ENCODE data around the gene HDAC4.

HDAC4 gene

DNA sequence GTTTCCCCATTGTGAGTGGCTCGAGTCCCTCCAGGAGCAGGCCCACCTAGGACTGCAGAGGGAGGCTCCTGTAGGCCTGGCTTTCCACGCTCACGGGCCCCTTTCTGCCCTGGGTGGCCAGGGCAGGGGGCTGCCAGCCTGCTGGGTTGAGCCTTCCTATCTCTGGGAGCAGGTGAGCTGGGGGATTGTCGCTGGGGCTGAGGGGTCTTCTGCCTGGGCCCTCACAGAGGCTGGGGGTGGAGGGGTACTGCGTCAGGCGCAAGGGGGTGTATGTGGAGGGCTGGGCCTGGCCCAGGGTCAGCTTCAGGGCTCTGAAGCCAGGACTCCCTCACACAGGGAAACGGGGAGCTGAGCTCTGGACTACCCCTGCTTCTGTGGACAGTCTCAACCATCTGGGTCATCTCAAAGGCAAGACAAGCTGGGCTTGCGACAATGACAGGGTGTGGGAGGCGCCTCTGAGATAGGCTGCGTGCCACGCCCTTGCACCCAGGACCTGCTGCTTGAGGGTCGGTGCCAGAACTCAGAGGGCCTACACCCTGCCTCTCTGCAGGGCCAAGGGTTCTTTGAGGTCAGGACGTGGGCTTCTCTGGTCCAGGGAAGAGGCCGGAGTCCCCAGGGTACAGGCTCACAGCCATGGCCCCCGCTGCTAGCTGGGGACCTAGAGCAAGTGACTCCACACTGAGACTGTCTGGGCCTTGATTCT is 346.9 kb downstream of the HDAC4 start:
- Histone ChIP-seq H3K4me3 (ENCODE audit: insufficient read depth, low read depth, low read length, poor library complexity, severe bottlenecking) (no peak overlapping the region), H3K27ac (ENCODE audit: insufficient read depth, low read length, poor library complexity, severe bottlenecking) (no peak overlapping the region), H3K36me3 (ENCODE audit: control insufficient read depth, insufficient read depth, low read length) (peaks cover 45% of the 10 kb centered on the region), H3K27me3 (replicated peaks; ENCODE audit: control insufficient read depth, insufficient read depth, low read length, poor library complexity, severe bottlenecking) (no peaks in the 10 kb centered on the region), H3K9me3 (ENCODE audit: control insufficient read depth, low read length) (no peaks in the 10 kb centered on the region), H3K4me1 (ENCODE audit: control insufficient read depth, insufficient read depth, low read length, poor library complexity, severe bottlenecking) (no peaks in the 10 kb centered on the region)
- DNase-seq = no peak

DNA sequence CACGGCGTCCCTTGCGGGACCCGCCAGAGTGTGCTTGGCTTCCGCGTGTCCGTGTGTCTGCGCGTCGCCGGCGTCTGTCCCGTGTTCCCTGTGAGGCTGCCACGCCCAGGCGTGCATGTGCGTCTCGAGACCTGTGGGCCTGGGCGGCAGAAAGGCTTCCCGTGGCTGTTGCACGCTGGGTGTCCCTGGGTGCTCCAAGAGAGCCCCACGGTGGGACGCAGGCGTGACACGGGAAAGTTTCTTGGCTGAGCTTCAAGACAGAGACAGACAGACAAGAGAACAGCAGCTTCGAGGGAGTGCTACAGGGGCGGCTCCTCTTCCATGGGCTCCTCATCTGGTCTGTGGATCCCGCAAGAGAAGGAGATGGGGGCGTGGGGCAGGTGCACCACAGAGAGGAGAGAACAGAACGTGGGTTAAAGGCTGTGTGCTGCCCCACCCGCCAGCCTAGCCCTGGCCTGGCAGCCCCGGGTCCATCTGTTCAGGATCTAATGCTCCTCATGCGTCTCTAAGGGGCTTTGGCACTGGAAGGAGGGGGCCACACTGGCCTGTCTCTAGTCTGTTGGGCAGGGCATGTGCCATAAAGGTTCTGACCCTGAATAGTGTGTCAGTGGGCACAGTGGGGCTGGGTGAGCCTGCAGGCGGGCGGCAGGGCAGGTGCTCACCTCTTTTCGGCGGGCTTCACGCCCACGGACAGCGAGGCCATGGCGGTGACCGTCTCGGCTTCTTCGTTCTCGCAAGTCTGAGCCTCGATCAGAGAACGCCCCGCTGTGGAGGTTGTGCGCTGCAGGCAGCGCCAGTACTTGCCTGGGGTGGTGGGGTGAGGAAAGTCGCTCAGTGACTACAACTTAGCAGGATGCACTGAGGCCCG is 347.8 kb downstream of the HDAC4 start:
- DNase-seq = no peak
- no peaks in the 10 kb centered on the region for H3K9me3 ChIP-seq (ENCODE audit: control insufficient read depth, low read length)
- H3K36me3 ChIP-seq (ENCODE audit: control insufficient read depth, insufficient read depth, low read length) = peaks cover 45% of the 10 kb centered on the region
- H3K27me3 ChIP-seq (replicated peaks; ENCODE audit: control insufficient read depth, insufficient read depth, low read length, poor library complexity, severe bottlenecking) = no peaks in the 10 kb centered on the region
- H3K4me1 ChIP-seq (ENCODE audit: control insufficient read depth, insufficient read depth, low read length, poor library complexity, severe bottlenecking) = no peaks in the 10 kb centered on the region
- no peak overlapping the region for H3K27ac ChIP-seq (ENCODE audit: insufficient read depth, low read length, poor library complexity, severe bottlenecking)
- no peak overlapping the region for H3K4me3 ChIP-seq (ENCODE audit: insufficient read depth, low read depth, low read length, poor library complexity, severe bottlenecking)

DNA sequence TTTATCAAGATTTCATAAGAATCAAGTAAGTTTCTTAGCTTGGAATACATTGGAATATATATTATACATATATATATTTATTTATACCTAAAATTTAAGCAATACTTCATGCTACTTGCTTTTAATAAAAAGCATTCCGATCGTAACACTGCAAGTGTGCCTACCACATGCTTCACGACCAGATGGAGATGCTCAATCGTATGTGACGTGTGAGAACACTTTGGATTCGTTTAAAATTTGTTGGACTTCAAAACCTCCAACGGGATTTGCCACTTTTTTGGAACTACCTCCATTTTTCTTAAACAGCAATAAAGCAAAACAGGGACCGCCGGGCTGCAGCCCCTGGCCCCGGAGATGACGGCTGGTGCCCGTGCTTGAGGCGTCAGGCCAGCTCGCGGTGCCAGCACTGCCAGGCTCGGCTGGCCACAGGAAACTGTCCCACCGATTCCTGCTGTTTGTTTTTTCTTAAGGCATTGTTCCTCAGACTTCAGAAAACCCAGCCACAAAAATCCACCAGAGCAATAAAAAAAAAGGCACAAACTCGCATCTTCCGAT is 348.9 kb downstream of the HDAC4 start:
- H3K27ac ChIP-seq (ENCODE audit: insufficient read depth, low read length, poor library complexity, severe bottlenecking) = no peak overlapping the region
- H3K4me1 ChIP-seq (ENCODE audit: control insufficient read depth, insufficient read depth, low read length, poor library complexity, severe bottlenecking) = no peaks in the 10 kb centered on the region
- H3K36me3 ChIP-seq (ENCODE audit: control insufficient read depth, insufficient read depth, low read length) = peaks cover 37% of the 10 kb centered on the region
- H3K27me3 ChIP-seq (replicated peaks; ENCODE audit: control insufficient read depth, insufficient read depth, low read length, poor library complexity, severe bottlenecking) = no peaks in the 10 kb centered on the region
- no peak overlapping the region for H3K4me3 ChIP-seq (ENCODE audit: insufficient read depth, low read depth, low read length, poor library complexity, severe bottlenecking)
- no peak for DNase-seq
- H3K9me3 ChIP-seq (ENCODE audit: control insufficient read depth, low read length) = no peaks in the 10 kb centered on the region

DNA sequence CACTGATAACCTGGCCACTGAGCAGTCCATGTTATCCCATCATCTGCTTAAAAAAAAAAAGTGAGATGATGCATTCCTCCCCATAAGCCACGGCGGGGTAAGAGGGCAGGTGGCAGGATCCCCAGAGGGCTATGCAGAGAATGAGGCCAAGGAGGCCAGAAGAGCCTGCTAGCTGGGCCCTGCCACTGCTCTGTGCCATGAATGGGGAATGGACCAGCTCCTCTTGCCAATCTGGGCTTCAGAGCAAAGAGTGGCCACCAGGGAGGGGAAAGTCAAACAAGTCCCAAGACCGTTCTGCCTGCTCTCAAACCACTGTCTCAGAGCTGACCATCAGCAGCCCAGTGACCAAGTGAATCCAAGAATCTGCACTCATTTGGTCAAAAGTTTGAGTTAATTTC is 350.6 kb downstream of the HDAC4 start:
- Histone ChIP-seq H3K4me1 (ENCODE audit: control insufficient read depth, insufficient read depth, low read length, poor library complexity, severe bottlenecking) (no peaks in the 10 kb centered on the region), H3K9me3 (ENCODE audit: control insufficient read depth, low read length) (no peaks in the 10 kb centered on the region)

DNA sequence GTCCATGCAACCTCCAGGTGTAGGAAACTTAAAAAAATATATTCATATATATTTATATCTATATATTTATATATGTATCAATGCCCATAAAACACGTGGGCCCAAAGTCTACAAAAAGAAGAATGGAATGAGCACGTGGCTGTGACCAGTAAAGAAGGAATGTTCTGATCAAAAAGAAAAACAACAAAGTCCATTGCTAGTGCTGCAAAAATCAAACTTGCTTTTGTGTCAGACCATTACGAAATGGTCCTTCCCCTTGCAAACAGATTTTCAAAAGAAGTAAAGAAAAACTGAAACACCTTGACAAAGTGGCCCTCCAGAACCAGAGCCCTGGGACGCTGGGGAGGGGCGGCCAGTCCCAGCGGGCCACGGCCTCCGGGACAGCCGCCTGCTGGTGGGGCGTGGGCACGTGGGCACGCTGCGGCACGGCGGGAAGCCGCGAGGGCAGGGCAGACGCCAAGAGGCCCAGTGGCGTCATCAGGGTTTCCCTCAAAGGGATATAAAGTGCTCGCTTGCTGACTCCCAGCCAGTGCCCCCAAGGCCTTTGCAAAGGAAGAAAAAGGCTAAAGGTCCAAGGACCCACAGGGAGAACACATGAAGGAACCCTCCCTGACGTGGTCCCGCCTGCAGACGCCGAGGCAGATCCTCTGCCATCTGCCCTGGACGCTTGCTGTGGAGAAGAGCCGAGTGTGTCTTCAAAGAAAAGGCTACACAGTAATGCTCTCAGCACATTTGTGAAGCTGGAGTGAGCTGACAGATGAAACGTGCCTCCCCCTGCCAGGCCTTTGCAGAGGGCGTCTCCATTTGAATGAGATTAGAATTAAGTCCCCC is 351.2 kb downstream of the HDAC4 start:
- Histone ChIP-seq H3K27me3 (replicated peaks; ENCODE audit: control insufficient read depth, insufficient read depth, low read length, poor library complexity, severe bottlenecking) (no peaks in the 10 kb centered on the region), H3K4me3 (ENCODE audit: insufficient read depth, low read depth, low read length, poor library complexity, severe bottlenecking) (no peak overlapping the region), H3K27ac (ENCODE audit: insufficient read depth, low read length, poor library complexity, severe bottlenecking) (no peak overlapping the region), H3K4me1 (ENCODE audit: control insufficient read depth, insufficient read depth, low read length, poor library complexity, severe bottlenecking) (no peaks in the 10 kb centered on the region), H3K36me3 (ENCODE audit: control insufficient read depth, insufficient read depth, low read length) (peaks cover 20% of the 10 kb centered on the region), H3K9me3 (ENCODE audit: control insufficient read depth, low read length) (no peaks in the 10 kb centered on the region)
- no peak for DNase-seq

More for the DNA sequence above, 350.6 kb downstream of the HDAC4 start:
- Histone ChIP-seq H3K27ac (ENCODE audit: insufficient read depth, low read length, poor library complexity, severe bottlenecking) (no peak overlapping the region), H3K4me3 (ENCODE audit: insufficient read depth, low read depth, low read length, poor library complexity, severe bottlenecking) (no peak overlapping the region), H3K27me3 (replicated peaks; ENCODE audit: control insufficient read depth, insufficient read depth, low read length, poor library complexity, severe bottlenecking) (no peaks in the 10 kb centered on the region), H3K36me3 (ENCODE audit: control insufficient read depth, insufficient read depth, low read length) (peaks cover 24% of the 10 kb centered on the region)
- DNase-seq = no peak

DNA sequence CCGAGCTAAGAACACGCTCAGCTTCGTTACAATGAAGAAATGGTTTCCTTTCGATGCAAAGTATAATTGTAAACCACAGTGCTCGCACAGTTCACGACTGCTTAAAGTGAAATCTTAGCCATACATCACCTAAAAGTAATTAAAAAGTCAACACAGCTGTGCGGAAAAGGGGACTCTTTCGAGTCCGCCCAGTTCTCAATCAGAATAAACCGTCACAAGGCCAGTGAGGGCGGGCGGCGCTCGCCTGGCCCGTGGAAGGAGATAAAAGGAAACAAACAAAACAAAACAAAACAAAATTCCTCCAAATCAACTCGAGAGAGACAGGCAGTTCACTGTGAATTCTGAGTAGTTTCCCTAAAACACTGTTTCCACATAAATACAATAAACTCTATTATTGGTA is 352.1 kb downstream of the HDAC4 start:
- Histone ChIP-seq H3K36me3 (ENCODE audit: control insufficient read depth, insufficient read depth, low read length) (peaks cover 11% of the 10 kb centered on the region), H3K4me3 (ENCODE audit: insufficient read depth, low read depth, low read length, poor library complexity, severe bottlenecking) (no peak overlapping the region), H3K27ac (ENCODE audit: insufficient read depth, low read length, poor library complexity, severe bottlenecking) (no peak overlapping the region), H3K9me3 (ENCODE audit: control insufficient read depth, low read length) (no peaks in the 10 kb centered on the region), H3K4me1 (ENCODE audit: control insufficient read depth, insufficient read depth, low read length, poor library complexity, severe bottlenecking) (no peaks in the 10 kb centered on the region), H3K27me3 (replicated peaks; ENCODE audit: control insufficient read depth, insufficient read depth, low read length, poor library complexity, severe bottlenecking) (no peaks in the 10 kb centered on the region)
- no peak for DNase-seq

DNA sequence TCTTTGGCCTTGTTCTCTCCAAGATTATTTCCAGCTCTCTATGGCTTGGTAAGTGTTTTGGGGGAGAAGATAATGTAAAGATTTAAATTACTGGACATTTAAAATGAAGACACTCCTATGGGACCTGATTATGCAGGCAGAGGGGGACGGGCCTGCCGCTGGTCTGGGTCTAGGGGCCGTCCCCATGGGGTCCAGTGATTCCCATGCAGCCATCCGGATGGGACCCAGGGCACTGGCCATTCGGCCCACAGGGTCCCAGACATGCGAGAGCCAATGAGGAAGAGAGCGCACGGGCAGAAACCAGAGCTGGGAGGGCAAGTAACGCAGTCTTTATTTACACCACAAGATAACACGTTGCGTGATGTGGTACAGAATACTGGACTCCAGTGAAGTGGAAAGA is 353.0 kb downstream of the HDAC4 start:
- H3K4me1 ChIP-seq (ENCODE audit: control insufficient read depth, insufficient read depth, low read length, poor library complexity, severe bottlenecking) = no peaks in the 10 kb centered on the region
- no peaks in the 10 kb centered on the region for H3K9me3 ChIP-seq (ENCODE audit: control insufficient read depth, low read length)
- no peak overlapping the region for H3K4me3 ChIP-seq (ENCODE audit: insufficient read depth, low read depth, low read length, poor library complexity, severe bottlenecking)
- DNase-seq = no peak
- no peak overlapping the region for H3K27ac ChIP-seq (ENCODE audit: insufficient read depth, low read length, poor library complexity, severe bottlenecking)
- peaks cover 2% of the 10 kb centered on the region for H3K36me3 ChIP-seq (ENCODE audit: control insufficient read depth, insufficient read depth, low read length)
- no peaks in the 10 kb centered on the region for H3K27me3 ChIP-seq (replicated peaks; ENCODE audit: control insufficient read depth, insufficient read depth, low read length, poor library complexity, severe bottlenecking)

DNA sequence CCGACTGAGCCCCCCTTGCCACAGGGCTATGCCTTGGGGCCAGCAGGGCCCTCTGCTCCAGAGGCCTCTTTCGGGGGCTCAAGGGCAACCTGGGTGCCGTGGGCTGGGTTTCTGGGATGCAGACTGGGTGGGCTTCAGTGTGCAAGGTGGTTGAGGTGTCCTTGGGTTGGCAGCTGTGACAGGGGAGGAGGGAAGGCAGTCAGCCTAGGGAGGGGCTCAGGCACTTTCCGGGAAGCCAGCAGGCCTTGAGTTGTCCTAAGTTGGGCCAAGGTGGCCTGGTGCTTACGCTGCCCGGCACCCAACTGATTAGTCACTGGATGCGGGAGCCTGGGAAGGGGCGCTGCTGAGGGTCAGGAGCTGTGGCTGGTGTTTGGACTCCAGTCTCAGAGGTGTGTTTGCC is 353.4 kb downstream of the HDAC4 start:
- Histone ChIP-seq H3K36me3 (ENCODE audit: control insufficient read depth, insufficient read depth, low read length) (no peaks in the 10 kb centered on the region), H3K4me1 (ENCODE audit: control insufficient read depth, insufficient read depth, low read length, poor library complexity, severe bottlenecking) (no peaks in the 10 kb centered on the region), H3K27ac (ENCODE audit: insufficient read depth, low read length, poor library complexity, severe bottlenecking) (no peak overlapping the region), H3K4me3 (ENCODE audit: insufficient read depth, low read depth, low read length, poor library complexity, severe bottlenecking) (no peak overlapping the region), H3K27me3 (replicated peaks; ENCODE audit: control insufficient read depth, insufficient read depth, low read length, poor library complexity, severe bottlenecking) (no peaks in the 10 kb centered on the region), H3K9me3 (ENCODE audit: control insufficient read depth, low read length) (no peaks in the 10 kb centered on the region)
- DNase-seq = no peak

DNA sequence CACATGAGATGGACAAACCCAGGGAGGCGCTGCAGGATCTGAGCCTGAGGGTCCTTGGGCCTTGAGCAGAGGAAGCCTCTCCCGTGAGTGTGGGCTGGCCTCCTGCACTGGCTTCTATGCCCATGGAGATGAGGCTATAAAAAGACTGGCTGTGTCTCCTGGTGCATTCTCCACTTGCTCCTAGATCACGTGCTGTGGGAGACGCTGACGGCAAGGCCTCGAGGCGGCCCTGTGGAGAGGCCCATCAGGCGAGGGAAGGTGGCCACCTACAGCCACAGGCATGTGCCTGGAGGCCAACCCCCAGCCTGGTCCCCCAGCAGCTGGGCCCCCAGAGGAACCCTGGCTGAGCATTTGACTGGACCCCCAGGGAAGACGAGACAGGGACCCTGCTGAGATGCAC is 354.0 kb downstream of the HDAC4 start:
- Histone ChIP-seq H3K9me3 (ENCODE audit: control insufficient read depth, low read length) (no peaks in the 10 kb centered on the region), H3K27me3 (replicated peaks; ENCODE audit: control insufficient read depth, insufficient read depth, low read length, poor library complexity, severe bottlenecking) (no peaks in the 10 kb centered on the region), H3K4me1 (ENCODE audit: control insufficient read depth, insufficient read depth, low read length, poor library complexity, severe bottlenecking) (no peaks in the 10 kb centered on the region), H3K36me3 (ENCODE audit: control insufficient read depth, insufficient read depth, low read length) (no peaks in the 10 kb centered on the region), H3K27ac (ENCODE audit: insufficient read depth, low read length, poor library complexity, severe bottlenecking) (no peak overlapping the region), H3K4me3 (ENCODE audit: insufficient read depth, low read depth, low read length, poor library complexity, severe bottlenecking) (no peak overlapping the region)
- no peak for DNase-seq
